ENCODE measurements around the gene FOXO3.

- no peak for TF ChIP-seq CTCF (IDR thresholded peaks at IDR 0.05)
- no peak for TF ChIP-seq POLR2A (IDR thresholded peaks at IDR 0.05)
Measured at GRCh38 chr6:108549241-108549640, 11.5 kb upstream of the FOXO3 start.

Measured in uterus (tissue), 2 donors.